H1 (cell line): Measurements from ENCODE around the gene PLEKHG1. TPM values are rescaled to one million over a fixed set of nuclear protein-coding genes. Genes with fewer than 3 reads are reported as not detected.

Experiments used
- CTCF ChIA-PET: fragments of 300-600 bp; sonication (Branson Sonifier 250); formaldehyde crosslinking; loops from one replicate; lab custom pipeline; 2021; ENCODE audit not compliant: partially characterized antibody; lab: Charles Lee
- POLR2A ChIA-PET: fragments of 300-600 bp; sonication (Branson Sonifier 250); formaldehyde crosslinking; loops from one replicate; lab custom pipeline; 2021; ENCODE audit warnings: inconsistent platforms; ENCODE audit not compliant: partially characterized antibody; lab: Charles Lee
- DNase-seq, 2 experiments: peaks; one replicate each; pipeline versions ENCODE4 v3.0.0 to v3.0.0-alpha.2; 2010 to 2022; ENCODE audit warnings: low spot score in 2 of 2, low read depth in 1 of 2, mixed read lengths in 1 of 2
- FAIRE-seq: peaks from 2 replicates; lab custom pipeline; 2011; peaks lifted over from hg19 to GRCh38; lab: Jason Lieb, UNC
- H2AFZ ChIP-seq: 2 replicates; pipeline ENCODE4 v1.8.1; 2012; ENCODE audit warnings: low read length, inconsistent platforms
- H2AK5ac ChIP-seq: 2 replicates; pipeline ENCODE4 v1.6.1; 2013; ENCODE audit warnings: low read depth, low read length
- H2BK120ac ChIP-seq: replicated peaks from 2 replicates; pipeline ENCODE3; 2013; ENCODE audit warnings: low read depth, low read length, inconsistent platforms
- H2BK12ac ChIP-seq: 2 replicates; pipeline ENCODE4 v1.6.1; 2013; ENCODE audit warnings: low read depth, low read length
- H2BK15ac ChIP-seq: 2 replicates; pipeline ENCODE4 v1.6.1; 2013; ENCODE audit warnings: low read length
- H2BK20ac ChIP-seq: 2 replicates; pipeline ENCODE4 v1.6.1; 2013; ENCODE audit warnings: low read length
- H2BK5ac ChIP-seq: 2 replicates; pipeline ENCODE4 v1.6.1; 2013; ENCODE audit warnings: low read depth, low read length
- H3K14ac ChIP-seq: 2 replicates; pipeline ENCODE4 v1.6.1; 2013; ENCODE audit warnings: inconsistent platforms; ENCODE audit not compliant: insufficient read length
- H3K18ac ChIP-seq: 2 replicates; pipeline ENCODE4 v1.6.1; 2013; ENCODE audit warnings: low read length; ENCODE audit errors: extremely low read depth
- H3K23ac ChIP-seq: 2 replicates; pipeline ENCODE4 v1.6.1; 2013; ENCODE audit warnings: inconsistent platforms; ENCODE audit not compliant: insufficient read length
- H3K23me2 ChIP-seq: 2 replicates; pipeline ENCODE4 v1.6.1; 2013; ENCODE audit warnings: low read depth, low read length
- H3K27ac ChIP-seq: 2 replicates; pipeline ENCODE4 v1.6.1; 2011; ENCODE audit warnings: low read depth, low read length, inconsistent platforms
- H3K27me3 ChIP-seq, 4 experiments: replicated peaks in 1 of 4; 1 replicate in 1 of 4; 2 replicates in 3 of 4; pipeline versions ENCODE4 v1.6.1 to v1.8.1; 2011 to 2013; ENCODE audit warnings: low read length in 3 of 4, mild to moderate bottlenecking in 3 of 4, inconsistent platforms in 2 of 4, mixed read lengths in 2 of 4, moderate library complexity in 1 of 4; ENCODE audit not compliant: control insufficient read depth in 3 of 4, insufficient read depth in 3 of 4; ENCODE audit errors: extremely low read depth in 1 of 4
- H3K36me3 ChIP-seq, 4 experiments: 2 replicates each; pipeline versions ENCODE4 v1.6.1 to v1.8.1; 2011 to 2013; ENCODE audit warnings: mild to moderate bottlenecking in 4 of 4, low read length in 3 of 4, moderate library complexity in 2 of 4, control low read depth in 1 of 4, inconsistent platforms in 1 of 4; ENCODE audit not compliant: insufficient read depth in 4 of 4, control insufficient read depth in 2 of 4
- H3K4ac ChIP-seq: replicated peaks from 2 replicates; pipeline ENCODE3; 2013; ENCODE audit warnings: low read length, low read depth, mixed read lengths, inconsistent platforms; ENCODE audit not compliant: insufficient read length
- H3K4me1 ChIP-seq, 4 experiments: replicated peaks in 1 of 4; 1 replicate in 1 of 4; 2 replicates in 3 of 4; pipeline versions ENCODE4 v1.6.1 to v1.8.1; 2011 to 2013; ENCODE audit warnings: low read length in 3 of 4, inconsistent platforms in 2 of 4, mixed read lengths in 1 of 4; ENCODE audit not compliant: insufficient read depth in 4 of 4, control insufficient read depth in 3 of 4
- H3K4me2 ChIP-seq, 2 experiments: 2 replicates each; pipeline versions ENCODE4 v1.6.1 to v1.8.1; 2011 to 2013; ENCODE audit warnings: low read depth in 2 of 2, low read length in 2 of 2, control low read depth in 1 of 2, inconsistent platforms in 1 of 2, mild to moderate bottlenecking in 1 of 2; ENCODE audit not compliant: insufficient read depth in 1 of 2
- H3K4me3 ChIP-seq, 4 experiments: fragments of 200-600, 300-600 bp in 1 of 4; sonication (generic), shearing (Covaris generic), sonication (Bioruptor Twin) in 1 of 4; 2 replicates each; pipeline versions ENCODE4 v1.5.1 to v1.8.1; 2011 to 2016; ENCODE audit warnings: low read length in 4 of 4, low read depth in 3 of 4, control low read depth in 2 of 4, inconsistent platforms in 2 of 4, mild to moderate bottlenecking in 2 of 4, mixed read lengths in 1 of 4, moderate library complexity in 1 of 4; ENCODE audit not compliant: insufficient read depth in 2 of 4; ENCODE audit errors: extremely low read depth in 1 of 4
- H3K56ac ChIP-seq: replicated peaks from 2 replicates; pipeline ENCODE3; 2013; ENCODE audit warnings: low read depth, mild to moderate bottlenecking, mixed read lengths, low read length, inconsistent platforms; ENCODE audit not compliant: insufficient read length
- H3K79me1 ChIP-seq: 2 replicates; pipeline ENCODE4 v1.6.1; 2013; ENCODE audit warnings: low read depth, low read length, control low read depth
- H3K79me2 ChIP-seq, 2 experiments: 2 replicates each; pipeline versions ENCODE4 v1.6.1 to v1.8.1; 2012 to 2013; ENCODE audit warnings: low read length in 2 of 2, mild to moderate bottlenecking in 2 of 2, inconsistent platforms in 1 of 2; ENCODE audit not compliant: insufficient read depth in 2 of 2, control insufficient read depth in 1 of 2
- H3K9ac ChIP-seq, 4 experiments: replicated peaks in 1 of 4; 1 replicate in 1 of 4; 2 replicates in 3 of 4; pipeline versions ENCODE4 v1.6.1 to v1.8.1; 2011 to 2013; ENCODE audit warnings: low read depth in 3 of 4, low read length in 3 of 4, control low read depth in 2 of 4, mild to moderate bottlenecking in 2 of 4, moderate library complexity in 2 of 4, inconsistent platforms in 1 of 4; ENCODE audit errors: extremely low read depth in 1 of 4
- H3K9me3 ChIP-seq, 2 experiments: 2 replicates each; pipeline versions ENCODE4 v1.6.1 to v1.8.1; 2012 to 2013; ENCODE audit warnings: mild to moderate bottlenecking in 2 of 2, moderate library complexity in 2 of 2, control low read depth in 1 of 2, inconsistent platforms in 1 of 2, low read depth in 1 of 2, low read length in 1 of 2, mixed read lengths in 1 of 2; ENCODE audit not compliant: insufficient read depth in 2 of 2
- H4K20me1 ChIP-seq, 2 experiments: replicated peaks in 1 of 2; 2 replicates each; pipeline versions ENCODE3 to v1.8.1; 2011 to 2013; ENCODE audit warnings: inconsistent platforms in 2 of 2, low read length in 2 of 2, mild to moderate bottlenecking in 1 of 2; ENCODE audit not compliant: insufficient read depth in 2 of 2, control insufficient read depth in 1 of 2
- H4K5ac ChIP-seq: 2 replicates; pipeline ENCODE4 v1.6.1; 2013; ENCODE audit warnings: low read length, low read depth, mixed read lengths, inconsistent platforms; ENCODE audit not compliant: insufficient read length
- H4K8ac ChIP-seq: 2 replicates; pipeline ENCODE4 v1.8.0; 2013; ENCODE audit warnings: mild to moderate bottlenecking, moderate library complexity, low read length, inconsistent platforms; ENCODE audit not compliant: insufficient read depth; ENCODE audit errors: extremely low read depth
- H4K91ac ChIP-seq: replicated peaks from 2 replicates; pipeline ENCODE3; 2013; ENCODE audit warnings: low read length, mixed read lengths, inconsistent platforms; ENCODE audit not compliant: insufficient read length
- BRCA1 ChIP-seq: IDR thresholded peaks from 2 replicates; pipeline ENCODE4 v1.6.1; 2012; ENCODE audit warnings: low read depth, low read length, improper control_type of control experiment
- CBX5 ChIP-seq: fragments of 300-800, 300-1000 bp; sonication (generic); IDR thresholded peaks from 2 replicates; pipeline ENCODE4 v1.7.1; 2016; ENCODE audit warnings: antibody characterized with exemption, low read length, low read depth
- EP300 ChIP-seq, 2 experiments: IDR thresholded peaks; 1 replicate in 1 of 2; 2 replicates in 1 of 2; pipeline ENCODE4 v1.6.1; 2011 to 2012; ENCODE audit warnings: low read depth in 2 of 2, low read length in 2 of 2, mild to moderate bottlenecking in 2 of 2, borderline replicate concordance in 1 of 2, inconsistent platforms in 1 of 2, moderate library complexity in 1 of 2
- KDM4A ChIP-seq: IDR thresholded peaks from one replicate; pipeline ENCODE4 v1.7.1; 2012; ENCODE audit warnings: low read depth, mild to moderate bottlenecking, moderate library complexity, low read length, inconsistent platforms; ENCODE audit not compliant: severe bottlenecking
- POLR2A ChIP-seq, 2 experiments: IDR thresholded peaks; 1 replicate in 1 of 2; 2 replicates in 1 of 2; pipeline ENCODE4 v1.6.1; 2011; ENCODE audit warnings: low read depth in 2 of 2, low read length in 2 of 2, mild to moderate bottlenecking in 2 of 2; ENCODE audit errors: control extremely low read depth in 1 of 2
- POU5F1 ChIP-seq: IDR thresholded peaks from 2 replicates; pipeline ENCODE4 v1.6.1; 2011; ENCODE audit warnings: low read depth, mild to moderate bottlenecking, low read length, moderate library complexity
- SP2 ChIP-seq: IDR thresholded peaks from 2 replicates; pipeline ENCODE4 v1.6.1; 2012; ENCODE audit warnings: mild to moderate bottlenecking, low read length, inconsistent platforms
- TEAD4 ChIP-seq: IDR thresholded peaks from 2 replicates; pipeline ENCODE4 v1.6.1; 2012; ENCODE audit warnings: low read depth, low read length, inconsistent platforms, mixed read lengths
- WGBS, 2 experiments: shearing (Covaris generic) in 1 of 2; methylation state at CpG; one replicate each; pipeline versions ENCODE4 v1.1.6 to v1.1.7; 2013 to 2015; ENCODE audit warnings: low lambda C conversion rate in 2 of 2, mixed read lengths in 2 of 2, inconsistent platforms in 1 of 2, low coverage in 1 of 2, missing lambda C conversion rate in 1 of 2; ENCODE audit not compliant: insufficient replicate concordance in 2 of 2, insufficient coverage in 1 of 2, insufficient read length in 1 of 2; ENCODE audit errors: extremely low coverage in 1 of 2, missing lambda C conversion rate in 1 of 2; 5-methylcytosine and 5-hydroxymethylcytosine counted together
- polyA plus RNA-seq, 7 experiments: library from polyadenylated mRNA; depleted of rRNA in 3 of 7; stranded (reverse) in 5 of 7; unstranded in 2 of 7; fragments of >200 nt in 5 of 7; fragments of 200-250 nt in 2 of 7; gene quantifications; 1 replicate in 5 of 7; 2 replicates in 1 of 7; 4 replicates in 1 of 7; pipeline versions ENCODE4 v1.2.1 to v1.2.3, GENCODE V29; 2011 to 2013; ENCODE audit warnings: missing spikeins in 2 of 7, mixed read lengths in 2 of 7
- total RNA-seq: library from RNA; stranded (reverse); fragmentation: NEBNext Ultra II Directional; extraction: Animal tissue kit (Norgen Biotek cat#: 25700); gene quantifications from 2 replicates; pipeline ENCODE4 v1.2.1, GENCODE V29; 2021

Gene PLEKHG1
- total and polyA plus RNA-seq, 2 of the 8 experiments (the other 6 are each of a cell fraction or from before 2014, with no cell fraction given), result 0.94 to 2.2 TPM

- H2BK20ac ChIP-seq, result no peak overlapping the region
- no peaks in the 10 kb centered on the region for H3K79me1 ChIP-seq
- DNase-seq (no peak), FAIRE-seq (no peak)
- no peaks in the 10 kb centered on the region for H3K36me3 ChIP-seq
- H3K18ac ChIP-seq, result no peak overlapping the region
- no peaks in the 10 kb centered on the region for H3K27me3 ChIP-seq
- no peak overlapping the region for H2AK5ac ChIP-seq
- H4K20me1 ChIP-seq, result no peaks in the 10 kb centered on the region
- no peaks in the 10 kb centered on the region for H3K4me1 ChIP-seq
- H4K8ac ChIP-seq, result no peak overlapping the region
- no peaks in the 10 kb centered on the region for H3K79me2 ChIP-seq
- H3K23ac ChIP-seq, result no peak overlapping the region
- no peak overlapping the region for H2BK12ac ChIP-seq
- TF ChIP-seq TEAD4 (no peak), POLR2A (IDR thresholded peaks at IDR 0.05; ENCODE audit: control extremely low read depth in 1 of 2, low read depth in 2 of 2, low read length in 2 of 2) (no peak), BRCA1 (no peak), POU5F1 (no peak), EP300 (IDR thresholded peaks at IDR 0.05; ENCODE audit: borderline replicate concordance in 1 of 2, low read depth in 2 of 2, low read length in 2 of 2) (no peak), CBX5 (no peak), SP2 (no peak), KDM4A (no peak)
- no peak overlapping the region for H3K9ac ChIP-seq
- no peak overlapping the region for H3K27ac ChIP-seq
- 78% methylated on average over 5 of the region's 5 CpGs; no CpG with 5 or more reads in 1 of the 2 experiments for WGBS, 2 experiments
- no peak overlapping the region for H4K91ac ChIP-seq
- H3K4me3 ChIP-seq, result no peak overlapping the region
- no peak overlapping the region for H3K56ac ChIP-seq
- H3K23me2 ChIP-seq, result no peaks in the 10 kb centered on the region; the same call in 1 of the 2 replicates
- H2BK5ac ChIP-seq, result no peak overlapping the region
- H2BK15ac ChIP-seq, result no peak overlapping the region
- H4K5ac ChIP-seq, result no peak overlapping the region
- ChIA-PET POLR2A (no interaction called here), CTCF (no interaction called here)
- no peak overlapping the region for H2AFZ ChIP-seq
- no peaks in the 10 kb centered on the region for H3K9me3 ChIP-seq
- no peak overlapping the region for H3K14ac ChIP-seq
- no peak overlapping the region for H3K4me2 ChIP-seq
- no peak overlapping the region for H3K4ac ChIP-seq
- H2BK120ac ChIP-seq, result no peak overlapping the region
These were observed 24.5 kb downstream of the PLEKHG1 start for GRCh38 chr6:150624191-150624590.
